Keratinocyte (primary cell): Measurements from ENCODE around the gene F11R. TPM values are rescaled to one million over a fixed set of nuclear protein-coding genes. Genes with fewer than 3 reads are reported as not detected.

Experiments
- DNase-seq: peaks from one replicate; pipeline ENCODE4 v3.0.0-alpha.2; 2011; ENCODE audit warnings: low read depth, missing footprints, low spot score
- FAIRE-seq: peaks from 2 replicates; lab custom pipeline; 2011; peaks lifted over from hg19 to GRCh38; lab: Jason Lieb, UNC
- H2AFZ ChIP-seq: 2 replicates; pipeline ENCODE4 v1.6.0; 2012; ENCODE audit warnings: low read length, control low read depth, inconsistent platforms; ENCODE audit not compliant: control insufficient read depth
- H3K27ac ChIP-seq: 2 replicates; pipeline ENCODE4 v1.5.1; 2011; ENCODE audit warnings: low read length; ENCODE audit not compliant: control insufficient read depth, insufficient read depth
- H3K27me3 ChIP-seq: 3 replicates; pipeline ENCODE4 v1.6.0; 2011; ENCODE audit warnings: low read length; ENCODE audit not compliant: control insufficient read depth, insufficient read depth; ENCODE audit errors: extremely low read depth
- H3K36me3 ChIP-seq, 2 experiments: 2 replicates in 1 of 2; 3 replicates in 1 of 2; pipeline ENCODE4 v1.5.1; 2011; ENCODE audit warnings: low read length in 2 of 2, mild to moderate bottlenecking in 1 of 2; ENCODE audit not compliant: control insufficient read depth in 2 of 2, insufficient read depth in 2 of 2; ENCODE audit errors: extremely low read depth in 1 of 2
- H3K4me1 ChIP-seq: 3 replicates; pipeline ENCODE4 v1.5.1; 2011; ENCODE audit warnings: low read length; ENCODE audit not compliant: control insufficient read depth, insufficient read depth; ENCODE audit errors: extremely low read depth
- H3K4me2 ChIP-seq: 3 replicates; pipeline ENCODE4 v1.6.0; 2011; ENCODE audit warnings: low read depth, low read length; ENCODE audit not compliant: control insufficient read depth, insufficient read depth; ENCODE audit errors: extremely low read depth
- H3K4me3 ChIP-seq, 3 experiments: fragments of 200-600 bp in 1 of 3; sonication (generic) in 1 of 3; 2 replicates in 2 of 3; 3 replicates in 1 of 3; pipeline ENCODE4 v1.5.1; 2011 to 2016; ENCODE audit warnings: low read length in 3 of 3, mild to moderate bottlenecking in 3 of 3, control low read depth in 2 of 3, inconsistent platforms in 1 of 3, low read depth in 1 of 3, mixed read lengths in 1 of 3, mixed run types in 1 of 3, moderate library complexity in 1 of 3; ENCODE audit not compliant: control insufficient read depth in 2 of 3, insufficient read depth in 2 of 3; ENCODE audit errors: extremely low read depth in 1 of 3
- H3K79me2 ChIP-seq: 2 replicates; pipeline ENCODE4 v1.6.0; 2012; ENCODE audit warnings: low read length; ENCODE audit not compliant: control insufficient read depth, insufficient read depth
- H3K9ac ChIP-seq: 3 replicates; pipeline ENCODE4 v1.6.0; 2011; ENCODE audit warnings: low read length; ENCODE audit not compliant: control insufficient read depth, insufficient read depth; ENCODE audit errors: extremely low read depth
- H3K9me1 ChIP-seq: 3 replicates; pipeline ENCODE4 v1.6.0; 2011; ENCODE audit warnings: low read length; ENCODE audit not compliant: control insufficient read depth, insufficient read depth; ENCODE audit errors: extremely low read depth
- H3K9me3 ChIP-seq: 2 replicates; pipeline ENCODE4 v1.5.1; 2012; ENCODE audit warnings: low read depth, low read length; ENCODE audit not compliant: control insufficient read depth
- H4K20me1 ChIP-seq: 3 replicates; pipeline ENCODE4 v1.6.0; 2011; ENCODE audit warnings: low read length; ENCODE audit not compliant: control insufficient read depth, insufficient read depth; ENCODE audit errors: extremely low read depth
- EZH2 ChIP-seq: IDR thresholded peaks from one replicate; pipeline ENCODE4 v1.6.1; 2012; ENCODE audit warnings: inconsistent platforms, mild to moderate bottlenecking, low read length, moderate library complexity
- dilution Hi-C: fragments of 300-500 bp; cut with MboI; formaldehyde crosslinking; loops from one replicate; pipeline ENCODE4 v1.7.0; 2020; ENCODE audit warnings: low sequenced_read_pairs; ENCODE audit not compliant: extremely low pct_ligation_motif_present
- polyA plus RNA-seq, 5 experiments: library from polyadenylated mRNA; depleted of rRNA in 3 of 5; stranded (reverse) in 3 of 5; stranded (forward) in 1 of 5; unstranded in 1 of 5; fragments of >200 nt; gene quantifications; 1 replicate in 1 of 5; 2 replicates in 3 of 5; 3 replicates in 1 of 5; pipeline versions ENCODE4 v1.2.1 to v1.2.3, GENCODE V29; 2011 to 2012; ENCODE audit warnings: missing spikeins in 2 of 5, low read depth in 1 of 5, low replicate concordance in 1 of 5
- TF ChIP-seq, protein P1 (sequence below), 3 experiments: IDR thresholded peaks in 1 of 3; conservative IDR thresholded peaks in 1 of 3; optimal IDR thresholded peaks in 1 of 3; 2 replicates in 2 of 3; 3 replicates in 1 of 3; pipeline versions ENCODE3 to v1.5.1; 2011; ENCODE audit warnings: low read length in 3 of 3, mild to moderate bottlenecking in 3 of 3, moderate library complexity in 2 of 3, control low read depth in 1 of 3, inconsistent platforms in 1 of 3; ENCODE audit not compliant: insufficient read depth in 2 of 3; ENCODE audit errors: extremely low read depth in 1 of 3

F11R gene
- polyA plus RNA-seq, 1 donor (not counting 4 experiments of a cell fraction or from before 2014, with no cell fraction given), result 224 TPM

DNA sequence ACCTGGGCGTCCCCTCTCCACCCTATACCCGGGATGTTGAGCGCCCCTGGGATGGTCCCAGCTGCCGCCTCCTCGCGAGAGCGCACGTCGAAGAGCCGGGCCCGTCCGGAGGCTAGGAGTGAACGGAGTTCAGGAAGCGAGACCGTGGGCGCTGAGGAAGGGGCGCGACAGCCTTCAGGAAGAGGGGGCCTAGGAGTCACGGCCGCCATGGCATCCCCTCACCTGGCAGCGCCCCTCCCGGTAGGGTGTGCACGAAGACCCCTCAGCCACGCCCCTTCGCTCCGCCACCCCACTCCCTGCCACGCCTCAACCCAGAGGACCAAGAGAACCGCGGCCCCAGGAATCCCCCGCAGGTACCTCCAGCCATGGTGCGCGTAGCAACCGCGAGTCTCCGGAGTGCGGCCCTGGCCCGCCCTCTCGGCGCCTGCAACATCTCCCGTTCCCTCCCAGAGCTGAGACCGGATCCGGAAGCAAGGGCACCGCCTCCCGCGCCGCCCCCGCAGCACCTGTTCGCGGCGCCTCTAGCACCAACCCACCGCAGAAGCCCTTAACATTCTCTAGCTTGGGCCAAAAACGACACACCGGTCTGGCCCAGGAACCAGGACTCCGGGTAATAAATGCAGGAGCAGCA, 17.7 kb upstream of the F11R start, which contains the start of gene TSTD1:
TSTD1 (minus strand) TSS at position 442 of the 631 bp plus-strand sequence; CDS start at position 367, 75 bp downstream.
- Histone ChIP-seq H3K4me2 (peak within 1 kb of the TSS; percentile 89), H4K20me1 (no peaks in the 10 kb centered on the region), H3K4me3 (peak within 1 kb of the TSS; percentile 77 to 85 (median 77)), H3K9me1 (no peaks in the 10 kb centered on the region), H3K27me3 (no peaks in the 10 kb centered on the region), H3K4me1 (peaks cover 15% of the 10 kb centered on the region), H2AFZ (peak within 1 kb of the TSS; percentile 87), H3K27ac (peak within 1 kb of the TSS; percentile 82), H3K9me3 (no peaks in the 10 kb centered on the region), H3K79me2 (peaks cover 6% of the 10 kb centered on the region), H3K9ac (peak within 1 kb of the TSS; percentile 84), H3K36me3 (peaks cover 21 to 23% of the 10 kb centered on the region in 2 experiments)
- dilution Hi-C loops, result no loop called here
- DNase-seq (no peak), FAIRE-seq (no peak)
- TF ChIP-seq, protein P1, sequence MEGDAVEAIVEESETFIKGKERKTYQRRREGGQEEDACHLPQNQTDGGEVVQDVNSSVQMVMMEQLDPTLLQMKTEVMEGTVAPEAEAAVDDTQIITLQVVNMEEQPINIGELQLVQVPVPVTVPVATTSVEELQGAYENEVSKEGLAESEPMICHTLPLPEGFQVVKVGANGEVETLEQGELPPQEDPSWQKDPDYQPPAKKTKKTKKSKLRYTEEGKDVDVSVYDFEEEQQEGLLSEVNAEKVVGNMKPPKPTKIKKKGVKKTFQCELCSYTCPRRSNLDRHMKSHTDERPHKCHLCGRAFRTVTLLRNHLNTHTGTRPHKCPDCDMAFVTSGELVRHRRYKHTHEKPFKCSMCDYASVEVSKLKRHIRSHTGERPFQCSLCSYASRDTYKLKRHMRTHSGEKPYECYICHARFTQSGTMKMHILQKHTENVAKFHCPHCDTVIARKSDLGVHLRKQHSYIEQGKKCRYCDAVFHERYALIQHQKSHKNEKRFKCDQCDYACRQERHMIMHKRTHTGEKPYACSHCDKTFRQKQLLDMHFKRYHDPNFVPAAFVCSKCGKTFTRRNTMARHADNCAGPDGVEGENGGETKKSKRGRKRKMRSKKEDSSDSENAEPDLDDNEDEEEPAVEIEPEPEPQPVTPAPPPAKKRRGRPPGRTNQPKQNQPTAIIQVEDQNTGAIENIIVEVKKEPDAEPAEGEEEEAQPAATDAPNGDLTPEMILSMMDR (optimal IDR thresholded peaks at IDR 0.05 in 1 of 3, IDR thresholded peaks at IDR 0.05 in 1 of 3, conservative IDR thresholded peaks at IDR 0.05 in 1 of 3; ENCODE audit: extremely low read depth in 1 of 3, insufficient read depth in 2 of 3, low read length in 3 of 3), result peak in 1 of 3 experiments; percentile 30
- TF ChIP-seq EZH2, result no peak

DNA sequence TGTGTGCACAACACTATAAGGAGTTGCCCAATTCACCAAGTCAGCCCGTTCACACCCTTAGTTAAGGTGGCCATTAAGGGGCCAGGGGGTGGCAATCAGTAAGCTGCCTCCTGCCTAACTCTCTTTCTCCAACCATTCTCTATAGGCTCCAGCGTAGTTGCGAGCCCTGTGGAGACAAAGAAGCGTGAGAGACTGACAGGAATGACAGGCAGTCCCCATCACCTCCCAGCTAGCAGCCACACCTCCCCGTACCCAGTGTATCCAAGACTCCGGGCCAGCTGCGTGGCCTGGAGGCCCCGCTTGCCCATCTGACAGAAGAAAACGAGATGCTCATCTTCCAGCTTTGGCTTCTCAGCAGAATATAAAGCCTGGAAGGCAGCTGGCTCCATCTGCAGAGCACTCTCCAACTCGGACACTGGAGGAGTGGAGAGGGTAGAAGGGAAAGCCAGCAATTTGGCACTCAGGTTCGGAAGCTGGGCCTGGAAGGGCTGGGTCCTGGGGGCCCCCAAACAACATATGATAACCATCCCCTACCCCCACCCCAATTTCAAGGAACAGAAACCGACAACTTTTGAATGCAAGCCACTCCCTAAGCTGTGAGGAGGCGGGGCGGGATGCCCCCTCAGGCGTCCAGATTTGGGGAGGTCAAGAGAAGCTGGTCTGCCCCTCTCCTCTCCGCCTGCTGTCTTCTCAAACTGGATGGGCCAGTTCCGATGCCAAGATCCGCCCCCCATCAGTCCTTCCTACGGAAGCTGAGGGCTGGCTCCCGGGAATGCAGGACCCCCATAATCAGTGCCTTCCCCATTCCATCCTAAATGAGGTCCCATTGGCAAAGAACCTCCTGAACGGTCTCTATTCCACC, 16.9 kb upstream of the F11R start:
- H3K4me2 ChIP-seq, result peak overlapping the region; percentile 89
- peak overlapping the region; percentile 87 for H2AFZ ChIP-seq
- FAIRE-seq, result no peak
- TF ChIP-seq EZH2, result no peak
- TF ChIP-seq, protein P1 (optimal IDR thresholded peaks at IDR 0.05 in 1 of 3, IDR thresholded peaks at IDR 0.05 in 1 of 3, conservative IDR thresholded peaks at IDR 0.05 in 1 of 3; ENCODE audit: extremely low read depth in 1 of 3, insufficient read depth in 2 of 3, low read length in 3 of 3), result no peak
- H3K27ac ChIP-seq, result peak overlapping the region; percentile 82
- H3K9me1 ChIP-seq, result no peaks in the 10 kb centered on the region
- H3K79me2 ChIP-seq, result peaks cover 6% of the 10 kb centered on the region
- peak overlapping the region; percentile 84 for H3K9ac ChIP-seq
- H3K27me3 ChIP-seq, result no peaks in the 10 kb centered on the region
- H3K4me1 ChIP-seq, result peaks cover 18% of the 10 kb centered on the region
- dilution Hi-C loops, result no loop called here
- peak overlapping the region; percentile 77 to 85 (median 77) for H3K4me3 ChIP-seq
- DNase-seq, result no peak
- H3K9me3 ChIP-seq, result no peaks in the 10 kb centered on the region
- H3K36me3 ChIP-seq, result peaks cover 21 to 23% of the 10 kb centered on the region in 2 experiments
- H4K20me1 ChIP-seq, result no peaks in the 10 kb centered on the region
